ENCODE results near the gene OBSCN.

OBSCN gene

DNA sequence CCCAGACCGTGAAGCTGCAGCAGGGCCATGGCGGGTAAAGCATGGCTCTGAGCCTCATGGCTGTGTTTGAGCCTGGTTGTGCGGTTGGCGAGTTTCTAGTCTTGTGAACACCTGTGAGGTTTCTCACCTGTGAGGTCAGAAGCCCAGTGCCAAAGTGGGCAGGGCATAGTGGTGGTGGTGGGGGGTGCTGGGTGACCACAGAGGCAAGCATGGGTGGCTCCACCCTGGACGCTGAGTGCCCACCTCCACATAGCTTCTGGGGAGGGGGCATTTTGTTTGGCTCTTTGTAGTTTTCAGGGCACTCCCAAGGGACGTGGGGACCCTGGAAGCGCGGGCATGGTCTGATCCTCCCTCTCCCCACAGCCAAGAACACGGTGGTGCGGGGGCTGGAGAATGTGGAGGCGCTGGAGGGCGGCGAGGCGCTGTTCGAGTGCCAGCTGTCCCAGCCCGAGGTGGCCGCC lies 107.7 kb downstream of the OBSCN start:
- in situ Hi-C loops (cut with MboI; ENCODE audit: low sequenced_read_pairs) = no loop called here

DNA sequence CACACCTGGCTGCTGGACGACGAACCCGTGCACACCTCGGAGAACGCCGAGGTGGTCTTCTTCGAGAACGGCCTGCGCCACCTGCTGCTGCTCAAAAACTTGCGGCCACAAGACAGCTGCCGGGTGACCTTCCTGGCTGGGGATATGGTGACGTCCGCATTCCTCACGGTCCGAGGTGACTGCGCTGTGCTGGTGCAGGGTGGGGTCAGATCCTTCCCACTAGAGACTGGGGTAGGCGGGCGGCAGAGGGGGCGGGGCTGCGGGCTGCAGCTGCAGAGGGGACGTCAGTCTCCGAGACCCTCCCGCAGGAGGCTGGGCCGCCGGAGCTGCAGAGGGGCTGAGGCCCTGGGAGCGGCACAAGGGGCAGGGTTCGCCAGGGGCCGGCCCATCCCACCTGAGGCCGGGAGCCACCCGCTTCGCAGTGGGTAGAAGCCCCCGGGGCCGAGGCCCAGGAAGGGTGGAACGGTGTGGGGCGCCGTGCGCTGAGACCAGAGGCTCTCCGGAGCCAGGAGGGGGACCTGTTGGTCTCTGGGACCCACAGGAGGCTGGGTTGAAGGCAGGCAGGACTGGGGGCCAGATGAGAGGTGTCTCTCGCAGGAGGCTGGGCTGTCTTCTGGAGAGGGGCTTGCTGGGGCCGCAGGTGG lies 108.2 kb downstream of the OBSCN start:
- in situ Hi-C loops (cut with MboI; ENCODE audit: low sequenced_read_pairs) = no loop called here

DNA sequence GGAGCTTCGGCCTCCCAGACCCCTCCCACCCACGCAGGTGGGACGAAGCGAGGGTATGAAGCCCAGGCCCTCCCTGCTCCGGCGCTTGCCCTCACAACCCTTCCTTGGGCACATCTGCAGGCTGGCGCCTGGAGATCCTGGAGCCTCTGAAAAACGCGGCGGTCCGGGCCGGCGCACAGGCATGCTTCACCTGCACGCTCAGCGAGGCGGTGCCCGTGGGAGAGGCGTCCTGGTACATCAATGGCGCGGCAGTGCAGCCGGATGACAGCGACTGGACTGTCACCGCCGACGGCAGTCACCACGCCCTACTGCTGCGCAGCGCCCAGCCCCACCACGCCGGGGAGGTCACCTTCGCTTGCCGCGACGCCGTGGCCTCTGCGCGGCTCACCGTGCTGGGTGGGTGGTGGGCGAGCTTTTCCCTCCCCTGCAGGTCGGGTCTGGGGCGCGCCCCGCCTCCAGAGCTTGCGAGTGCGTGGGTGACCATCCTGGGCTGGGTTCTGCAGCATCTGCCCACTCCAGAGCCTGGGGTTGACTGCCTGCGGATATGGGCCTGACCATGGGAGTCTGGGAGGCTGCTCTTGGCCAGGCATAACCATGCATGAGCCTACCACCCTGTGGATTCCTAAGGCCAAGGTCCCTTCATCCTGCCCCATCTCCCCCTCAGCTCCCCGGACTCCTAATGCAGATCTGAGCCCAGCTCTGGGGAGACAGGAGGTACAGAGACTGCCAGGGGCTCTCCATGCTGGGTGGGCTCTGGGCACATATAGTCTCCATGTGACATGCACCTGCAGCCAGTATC lies 108.9 kb downstream of the OBSCN start:
- in situ Hi-C loops (cut with MboI; ENCODE audit: low sequenced_read_pairs) = no loop called here

DNA sequence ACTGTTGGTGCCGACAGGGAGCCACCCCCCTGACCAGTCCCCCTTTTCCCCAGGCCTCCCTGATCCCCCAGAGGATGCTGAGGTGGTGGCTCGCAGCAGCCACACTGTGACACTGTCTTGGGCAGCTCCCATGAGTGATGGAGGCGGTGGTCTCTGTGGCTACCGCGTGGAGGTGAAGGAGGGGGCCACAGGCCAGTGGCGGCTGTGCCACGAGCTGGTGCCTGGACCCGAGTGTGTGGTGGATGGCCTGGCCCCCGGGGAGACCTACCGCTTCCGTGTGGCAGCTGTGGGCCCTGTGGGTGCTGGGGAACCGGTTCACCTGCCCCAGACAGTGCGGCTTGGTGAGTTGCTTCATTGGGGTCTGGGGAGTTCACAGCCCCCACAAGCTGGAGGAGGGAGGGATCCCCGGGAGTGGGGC lies 109.6 kb downstream of the OBSCN start:
- in situ Hi-C loops (cut with MboI; ENCODE audit: low sequenced_read_pairs) = no loop called here

DNA sequence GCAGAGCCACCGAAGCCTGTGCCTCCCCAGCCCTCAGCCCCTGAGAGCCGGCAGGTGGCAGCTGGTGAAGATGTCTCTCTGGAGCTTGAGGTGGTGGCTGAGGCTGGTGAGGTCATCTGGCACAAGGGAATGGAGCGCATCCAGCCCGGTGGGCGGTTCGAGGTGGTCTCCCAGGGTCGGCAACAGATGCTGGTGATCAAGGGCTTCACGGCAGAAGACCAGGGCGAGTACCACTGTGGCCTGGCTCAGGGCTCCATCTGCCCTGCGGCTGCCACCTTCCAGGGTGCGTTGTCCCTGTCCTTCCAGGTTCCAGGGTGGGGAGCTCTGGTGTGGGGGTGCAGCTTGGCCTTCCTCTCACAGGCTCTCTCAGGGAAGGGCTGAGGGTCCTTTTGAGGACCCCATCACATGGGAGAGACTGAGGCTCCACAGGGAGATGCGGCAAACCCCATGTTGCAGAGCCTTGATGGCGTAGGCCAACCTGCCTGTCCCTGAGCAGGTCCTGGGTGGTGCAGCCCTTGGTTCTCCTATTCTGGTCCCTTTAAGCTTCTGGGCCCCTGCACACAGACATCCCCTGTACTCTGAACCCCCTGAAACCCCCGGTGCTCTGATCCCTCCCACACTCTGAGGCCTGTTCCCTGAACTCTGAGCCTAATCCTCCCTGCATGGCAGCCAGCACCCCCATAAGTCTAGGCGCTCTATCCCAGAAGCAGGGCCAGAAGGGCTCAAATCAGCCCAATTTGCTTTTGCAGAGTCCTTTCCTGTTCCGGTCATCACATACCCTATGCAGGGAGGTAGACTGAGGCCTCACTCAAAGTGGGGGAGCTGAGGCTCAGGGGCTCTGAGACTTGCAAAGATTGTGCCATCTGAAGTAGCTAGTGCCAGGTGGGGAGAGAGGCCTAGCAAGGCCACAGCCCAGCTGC lies 110.3 kb downstream of the OBSCN start:
- in situ Hi-C loops (cut with MboI; ENCODE audit: low sequenced_read_pairs) = no loop called here

DNA sequence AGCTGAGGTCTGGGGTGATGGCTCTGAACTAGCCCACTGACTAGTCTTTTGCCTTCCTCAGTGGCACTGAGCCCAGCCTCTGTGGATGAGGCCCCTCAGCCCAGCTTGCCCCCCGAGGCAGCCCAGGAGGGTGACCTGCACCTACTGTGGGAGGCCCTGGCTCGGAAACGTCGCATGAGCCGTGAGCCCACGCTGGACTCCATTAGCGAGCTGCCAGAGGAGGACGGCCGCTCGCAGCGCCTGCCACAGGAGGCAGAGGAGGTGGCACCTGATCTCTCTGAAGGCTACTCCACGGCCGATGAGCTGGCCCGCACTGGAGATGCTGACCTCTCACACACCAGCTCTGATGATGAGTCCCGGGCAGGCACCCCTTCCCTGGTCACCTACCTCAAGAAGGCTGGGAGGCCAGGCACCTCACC lies 111.0 kb downstream of the OBSCN start:
- in situ Hi-C loops (cut with MboI; ENCODE audit: low sequenced_read_pairs) = no loop called here

DNA sequence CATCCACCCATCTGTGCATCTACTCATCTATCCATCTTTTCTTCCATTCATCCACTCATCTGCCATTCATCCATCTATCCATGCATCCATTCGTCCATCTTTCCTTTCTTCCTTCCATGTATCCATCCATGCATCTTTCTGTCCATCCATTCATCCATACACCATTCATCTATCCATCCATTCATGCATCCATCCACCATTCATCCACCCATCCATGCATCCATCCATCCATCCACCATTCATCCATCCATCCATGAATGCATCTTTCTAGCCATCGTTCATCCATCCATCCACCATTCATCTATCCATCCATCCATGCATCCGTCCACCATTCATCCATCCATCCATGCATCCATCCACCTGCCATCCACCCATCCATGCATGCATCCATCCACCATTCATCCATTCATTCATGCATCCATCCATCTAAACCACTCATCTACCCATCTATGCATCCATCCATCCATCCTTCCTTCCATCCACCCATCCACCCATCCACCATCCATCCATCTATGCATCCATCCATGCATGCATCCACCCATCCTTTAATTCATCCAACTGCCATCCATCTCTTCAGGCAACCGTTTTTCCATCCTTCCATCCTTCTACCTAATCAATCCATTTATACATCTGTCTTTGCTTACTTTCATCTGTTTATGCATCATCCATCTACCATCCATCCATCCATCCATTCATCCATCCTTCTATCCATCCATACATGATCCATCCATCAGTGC lies 111.7 kb downstream of the OBSCN start:
- in situ Hi-C loops (cut with MboI; ENCODE audit: low sequenced_read_pairs) = no loop called here

DNA sequence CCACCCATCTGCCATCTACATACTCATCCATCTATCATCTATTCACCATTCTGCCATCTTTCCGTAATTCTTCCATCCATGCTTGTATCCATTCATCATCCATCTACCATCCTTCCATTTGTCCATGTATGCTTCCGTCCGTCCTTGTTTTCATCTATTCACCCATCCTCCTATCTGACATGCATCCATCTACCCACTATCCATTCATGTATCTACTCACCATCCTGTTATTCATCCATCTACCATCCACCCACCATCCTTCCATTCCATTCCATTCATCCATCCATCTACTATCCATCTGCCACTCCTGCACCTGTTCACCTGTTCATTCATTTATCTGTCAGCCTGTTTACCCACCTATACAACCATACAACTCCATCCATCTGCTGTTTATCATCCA lies 112.5 kb downstream of the OBSCN start:
- in situ Hi-C loops (cut with MboI; ENCODE audit: low sequenced_read_pairs) = no loop called here

DNA sequence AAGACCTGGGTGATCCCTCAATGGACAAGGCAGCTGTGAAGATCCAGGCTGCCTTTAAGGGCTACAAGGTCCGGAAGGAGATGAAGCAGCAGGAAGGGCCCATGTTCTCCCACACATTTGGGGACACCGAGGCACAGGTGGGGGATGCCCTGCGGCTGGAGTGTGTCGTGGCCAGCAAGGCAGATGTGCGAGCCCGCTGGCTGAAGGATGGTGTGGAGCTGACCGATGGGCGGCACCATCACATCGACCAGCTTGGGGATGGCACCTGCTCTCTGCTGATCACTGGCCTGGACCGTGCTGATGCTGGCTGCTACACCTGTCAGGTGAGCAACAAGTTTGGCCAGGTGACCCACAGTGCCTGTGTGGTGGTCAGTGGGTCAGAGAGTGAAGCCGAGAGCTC lies 113.6 kb downstream of the OBSCN start:
- in situ Hi-C loops (cut with MboI; ENCODE audit: low sequenced_read_pairs) = no loop called here

DNA sequence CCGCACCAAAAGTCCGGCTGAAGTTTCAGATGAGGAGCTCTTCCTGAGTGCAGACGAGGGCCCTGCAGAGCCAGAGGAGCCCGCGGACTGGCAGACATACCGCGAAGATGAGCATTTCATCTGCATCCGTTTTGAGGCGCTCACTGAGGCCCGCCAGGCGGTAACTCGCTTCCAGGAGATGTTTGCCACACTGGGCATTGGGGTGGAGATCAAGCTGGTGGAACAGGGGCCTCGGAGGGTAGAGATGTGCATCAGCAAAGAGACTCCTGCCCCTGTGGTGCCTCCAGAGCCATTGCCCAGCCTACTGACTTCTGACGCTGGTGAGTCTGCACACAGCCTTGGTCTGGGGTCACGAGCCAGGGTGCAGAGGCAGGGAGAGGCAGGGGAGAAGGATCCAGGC lies 114.1 kb downstream of the OBSCN start:
- in situ Hi-C loops (cut with MboI; ENCODE audit: low sequenced_read_pairs) = no loop called here

DNA sequence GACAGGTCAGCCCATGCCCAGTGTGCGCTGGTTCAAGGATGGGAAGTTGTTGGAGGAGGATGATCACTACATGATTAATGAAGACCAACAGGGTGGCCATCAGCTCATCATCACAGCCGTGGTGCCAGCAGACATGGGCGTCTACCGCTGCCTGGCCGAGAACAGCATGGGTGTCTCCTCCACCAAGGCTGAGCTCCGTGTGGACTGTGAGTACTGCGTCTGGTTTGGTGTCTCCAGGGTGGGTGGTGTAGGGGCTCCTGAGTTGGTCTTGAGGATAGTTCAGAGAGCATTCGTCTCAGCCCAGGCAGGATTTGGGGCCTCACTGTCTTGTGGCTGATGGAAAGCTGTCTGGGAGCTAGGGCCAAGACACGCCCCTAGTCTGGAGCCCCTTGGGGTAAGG lies 115.6 kb downstream of the OBSCN start:
- in situ Hi-C loops (cut with MboI; ENCODE audit: low sequenced_read_pairs) = no loop called here

DNA sequence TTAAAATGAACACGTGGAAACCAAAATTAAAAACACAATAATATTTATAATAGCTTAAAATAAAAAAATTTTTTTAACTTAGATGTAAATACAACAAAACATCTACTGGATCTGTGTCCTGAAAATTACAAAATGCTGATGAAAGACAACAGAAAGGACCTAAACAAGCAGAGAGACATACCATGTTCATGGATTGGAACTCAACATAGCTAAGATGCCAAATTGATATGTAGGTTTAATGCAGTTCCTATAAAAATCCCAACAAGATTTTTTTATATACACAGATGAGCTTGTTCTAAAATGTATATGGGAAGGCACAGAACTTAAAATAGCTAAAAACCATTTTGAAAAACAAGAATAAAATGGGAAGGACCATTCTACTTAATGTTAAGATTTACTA lies 117.4 kb downstream of the OBSCN start:
- in situ Hi-C loops (cut with MboI; ENCODE audit: low sequenced_read_pairs) = no loop called here

DNA sequence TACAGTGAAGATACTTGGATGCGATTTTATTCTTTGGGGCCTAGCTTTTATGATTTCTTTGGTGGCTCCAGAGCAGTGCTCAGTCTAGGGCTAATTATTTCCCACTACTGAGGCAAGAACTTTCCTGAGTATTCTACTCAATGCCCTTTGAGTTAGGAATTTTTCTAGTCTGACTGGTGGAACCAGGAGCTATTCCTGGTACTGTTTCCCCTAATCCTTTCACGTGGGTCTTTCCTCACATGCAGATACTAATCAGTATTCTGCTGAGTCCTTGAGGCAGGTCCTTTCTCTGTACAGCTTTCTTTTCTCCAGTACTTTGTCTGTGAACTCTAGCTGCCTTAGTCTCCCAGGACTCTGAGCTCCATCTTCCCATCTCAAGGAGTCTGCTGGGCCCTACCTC lies 122.0 kb downstream of the OBSCN start:
- in situ Hi-C loops (cut with MboI; ENCODE audit: low sequenced_read_pairs) = no loop called here

DNA sequence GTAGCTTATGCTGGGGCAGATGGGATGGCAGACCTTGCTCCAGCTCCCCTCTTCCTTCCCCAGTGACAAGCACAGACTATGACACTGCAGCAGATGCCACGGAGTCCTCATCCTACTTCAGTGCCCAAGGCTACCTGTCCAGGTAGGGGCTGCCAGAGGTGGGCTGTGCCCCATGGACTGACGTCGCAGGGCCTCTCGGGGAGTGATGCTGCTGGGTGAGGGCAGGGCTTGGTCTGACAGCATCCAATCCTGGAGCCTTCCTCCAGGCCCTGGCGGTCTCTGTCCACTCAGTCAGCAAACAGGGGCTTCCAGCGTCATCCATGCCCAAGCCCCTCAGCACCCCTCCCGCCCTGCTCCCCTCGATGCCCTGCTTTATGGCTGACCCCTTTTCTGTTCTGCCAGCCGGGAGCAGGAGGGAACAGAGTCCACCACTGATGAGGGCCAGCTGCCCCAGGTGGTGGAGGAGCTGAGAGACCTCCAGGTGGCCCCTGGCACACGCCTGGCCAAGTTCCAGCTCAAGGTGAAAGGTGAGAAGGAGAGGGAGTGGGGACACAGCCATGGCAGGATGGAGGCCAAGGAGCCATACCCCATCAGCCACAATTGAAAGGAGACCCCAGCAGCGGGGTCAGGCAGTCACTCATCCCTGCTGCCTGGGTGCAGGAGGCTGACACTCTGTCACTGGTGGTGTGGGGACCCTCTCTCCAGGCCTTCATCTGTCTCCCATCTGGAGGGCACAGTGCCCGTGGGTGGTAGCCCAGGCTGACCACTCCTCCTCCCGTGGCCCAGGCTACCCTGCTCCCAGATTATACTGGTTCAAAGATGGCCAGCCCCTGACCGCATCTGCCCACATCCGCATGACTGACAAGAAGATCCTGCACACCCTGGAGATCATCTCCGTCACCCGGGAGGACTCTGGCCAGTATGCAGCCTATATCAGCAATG lies 125.2 kb downstream of the OBSCN start:
- in situ Hi-C loops (cut with MboI; ENCODE audit: low sequenced_read_pairs) = no loop called here

DNA sequence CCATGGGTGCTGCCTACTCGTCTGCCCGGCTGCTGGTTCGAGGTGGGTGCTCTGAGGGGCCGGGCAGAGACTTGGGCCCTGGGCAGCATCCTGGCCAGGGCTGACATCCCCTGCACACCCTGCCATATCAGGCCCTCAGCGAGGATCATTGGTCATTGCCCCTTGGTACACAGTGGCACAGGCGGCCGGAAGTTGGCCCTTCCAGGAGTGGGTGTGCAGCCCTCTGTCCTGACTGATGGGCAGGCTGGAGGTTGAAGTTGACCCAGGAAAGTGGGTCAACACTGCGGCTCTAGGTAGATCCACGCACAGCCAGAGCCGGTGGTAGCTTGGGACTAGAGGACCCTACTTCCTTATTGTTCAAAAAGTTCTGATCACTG lies 125.9 kb downstream of the OBSCN start:
- in situ Hi-C loops (cut with MboI; ENCODE audit: low sequenced_read_pairs) = no loop called here

DNA sequence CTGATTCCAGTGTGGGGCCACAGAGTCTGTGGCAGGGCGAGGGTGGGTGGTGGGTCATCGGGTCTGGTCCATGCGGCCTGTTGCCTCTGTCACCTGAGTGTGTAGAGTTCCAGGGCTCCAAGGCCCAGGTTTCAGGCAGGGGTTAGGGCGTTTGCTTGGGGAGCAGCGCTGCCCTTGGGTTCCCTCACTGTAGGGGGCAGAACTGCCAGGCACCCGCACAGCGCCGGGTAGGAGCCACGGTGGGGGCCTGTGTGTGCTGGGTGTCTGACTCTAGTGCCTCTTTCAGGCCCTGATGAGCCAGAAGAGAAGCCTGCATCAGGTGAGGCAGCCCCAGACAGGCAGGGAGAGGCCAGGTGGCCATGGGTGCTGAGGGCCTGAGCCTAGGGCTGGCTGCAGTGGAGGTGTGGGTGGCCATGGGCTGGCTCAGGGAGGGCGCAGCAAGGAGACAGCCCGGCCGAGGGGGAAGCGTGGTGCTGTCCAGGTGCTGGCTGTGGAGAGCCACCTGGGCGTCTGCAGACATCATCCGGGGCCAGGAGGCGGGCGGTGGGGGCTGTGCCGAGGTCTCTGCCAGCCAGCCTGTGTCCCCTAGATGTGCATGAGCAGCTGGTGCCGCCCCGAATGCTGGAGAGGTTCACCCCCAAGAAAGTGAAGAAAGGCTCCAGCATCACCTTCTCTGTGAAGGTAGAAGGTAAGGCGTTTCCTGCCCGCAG lies 126.5 kb downstream of the OBSCN start:
- in situ Hi-C loops (cut with MboI; ENCODE audit: low sequenced_read_pairs) = no loop called here

DNA sequence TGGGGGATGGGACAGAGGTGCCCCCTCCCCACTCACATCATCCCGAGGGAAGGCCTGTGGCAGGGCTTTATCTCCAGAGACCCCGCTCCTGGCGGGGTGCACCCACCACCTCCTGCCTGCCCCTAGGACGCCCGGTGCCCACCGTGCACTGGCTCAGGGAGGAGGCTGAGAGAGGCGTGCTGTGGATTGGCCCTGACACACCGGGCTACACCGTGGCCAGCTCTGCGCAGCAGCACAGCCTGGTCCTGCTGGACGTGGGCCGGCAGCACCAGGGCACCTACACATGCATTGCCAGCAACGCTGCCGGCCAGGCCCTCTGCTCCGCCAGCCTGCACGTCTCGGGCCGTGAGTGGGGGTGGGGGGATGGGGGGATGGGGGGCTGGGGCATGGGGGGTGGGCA lies 127.1 kb downstream of the OBSCN start:
- in situ Hi-C loops (cut with MboI; ENCODE audit: low sequenced_read_pairs) = no loop called here

DNA sequence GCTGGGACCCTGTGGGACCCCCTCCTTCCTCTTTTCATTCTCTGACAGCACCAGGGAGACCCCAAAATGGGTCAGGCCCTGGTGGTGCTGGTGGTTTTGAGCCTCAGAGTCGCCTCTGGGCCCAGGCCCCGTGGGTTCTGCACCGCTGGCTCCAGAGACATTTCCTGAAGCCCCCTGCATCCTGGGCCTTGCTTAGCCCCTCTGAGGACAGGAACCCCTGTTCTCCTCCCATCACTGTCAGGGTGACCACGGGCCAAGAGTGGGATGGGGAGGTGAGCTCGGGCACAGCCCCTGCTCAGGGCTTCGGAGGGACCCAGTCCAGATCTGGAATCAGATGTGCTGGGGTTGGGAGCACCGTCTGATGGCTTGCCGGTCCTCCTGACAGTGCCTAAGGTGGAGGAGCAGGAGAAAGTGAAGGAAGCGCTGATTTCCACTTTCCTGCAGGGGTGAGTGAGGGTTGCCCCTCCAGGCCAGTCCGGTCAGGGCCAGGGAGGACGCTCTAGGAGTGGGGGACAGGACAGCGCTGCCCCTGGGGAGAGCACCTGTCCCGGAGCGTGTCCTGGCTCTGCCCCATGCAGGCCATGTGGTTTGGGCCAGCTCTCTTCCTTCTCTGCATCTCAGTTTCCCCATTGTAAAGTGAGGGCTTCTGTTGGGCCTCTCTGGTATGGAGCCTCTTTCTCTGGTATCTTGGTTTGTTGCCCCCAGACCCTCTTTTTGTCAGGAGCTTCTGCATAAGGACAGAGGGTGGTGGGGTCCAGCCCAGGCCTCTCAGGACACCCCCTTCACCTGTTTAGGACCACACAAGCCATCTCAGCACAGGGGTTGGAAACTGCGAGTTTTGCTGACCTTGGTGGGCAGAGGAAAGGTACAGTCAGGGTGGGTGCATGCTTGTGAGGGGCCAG lies 127.8 kb downstream of the OBSCN start:
- in situ Hi-C loops (cut with MboI; ENCODE audit: low sequenced_read_pairs) = no loop called here
